Epithelial cell of esophagus (primary cell): Measurements from ENCODE around the gene HSPA8.
A peak's percentile ranks its signal among the peaks of the same experiment; 100 is the strongest.

ENCODE experiments used
- DNase-seq: peaks from one replicate; pipeline ENCODE4 v3.0.0; 2010; ENCODE audit warnings: low read depth
- H3K4me3 ChIP-seq: 2 replicates; pipeline ENCODE4 v1.5.1; 2011; ENCODE audit warnings: mild to moderate bottlenecking, low read length, control low read depth
- TF ChIP-seq, protein P1 (sequence below): IDR thresholded peaks from 2 replicates; pipeline ENCODE4 v1.5.1; 2011; ENCODE audit warnings: low read depth, mild to moderate bottlenecking, low read length, control low read depth, inconsistent platforms; ENCODE audit not compliant: insufficient read depth; ENCODE audit errors: missing control alignments

HSPA8 gene

DNA sequence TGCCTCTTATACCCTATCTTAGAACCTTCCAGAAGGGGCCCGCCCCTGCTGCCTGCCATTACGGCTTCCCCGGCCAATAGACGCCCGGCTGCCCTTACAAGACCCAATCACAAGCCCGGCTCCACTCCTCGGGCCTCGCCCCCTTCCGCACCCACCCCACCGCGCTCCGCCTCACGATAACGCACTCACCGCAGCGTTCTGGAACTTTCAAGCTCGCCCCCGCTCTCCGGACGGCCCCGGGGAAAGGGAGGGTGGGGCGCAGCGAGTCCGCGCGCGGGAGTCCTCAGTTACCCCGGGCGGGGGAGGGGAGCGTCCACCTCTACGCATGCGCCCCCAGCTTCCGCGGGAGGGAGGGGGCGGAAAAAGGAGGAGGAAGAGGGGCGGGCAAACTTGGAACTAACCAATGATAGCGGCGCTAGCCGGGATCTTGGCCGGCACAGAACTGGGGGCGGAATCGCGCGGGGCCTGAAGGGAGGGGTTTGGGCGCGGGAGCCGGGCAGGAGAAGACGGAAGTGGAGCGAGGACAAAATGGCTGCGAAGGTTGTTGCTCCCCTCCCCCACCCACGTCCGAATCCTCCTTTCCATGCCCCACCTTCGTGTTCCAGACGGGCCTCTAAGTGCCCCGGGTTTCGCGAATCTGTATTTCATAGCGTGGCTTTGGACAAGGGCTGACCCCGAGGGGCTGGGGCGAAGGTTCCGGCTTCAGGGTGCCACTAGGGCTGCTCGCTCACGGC lies 389 bp upstream of the HSPA8 start:
- peak; percentile 100 for DNase-seq
- peak overlapping the region; percentile 100 for H3K4me3 ChIP-seq
- TF ChIP-seq, protein P1, sequence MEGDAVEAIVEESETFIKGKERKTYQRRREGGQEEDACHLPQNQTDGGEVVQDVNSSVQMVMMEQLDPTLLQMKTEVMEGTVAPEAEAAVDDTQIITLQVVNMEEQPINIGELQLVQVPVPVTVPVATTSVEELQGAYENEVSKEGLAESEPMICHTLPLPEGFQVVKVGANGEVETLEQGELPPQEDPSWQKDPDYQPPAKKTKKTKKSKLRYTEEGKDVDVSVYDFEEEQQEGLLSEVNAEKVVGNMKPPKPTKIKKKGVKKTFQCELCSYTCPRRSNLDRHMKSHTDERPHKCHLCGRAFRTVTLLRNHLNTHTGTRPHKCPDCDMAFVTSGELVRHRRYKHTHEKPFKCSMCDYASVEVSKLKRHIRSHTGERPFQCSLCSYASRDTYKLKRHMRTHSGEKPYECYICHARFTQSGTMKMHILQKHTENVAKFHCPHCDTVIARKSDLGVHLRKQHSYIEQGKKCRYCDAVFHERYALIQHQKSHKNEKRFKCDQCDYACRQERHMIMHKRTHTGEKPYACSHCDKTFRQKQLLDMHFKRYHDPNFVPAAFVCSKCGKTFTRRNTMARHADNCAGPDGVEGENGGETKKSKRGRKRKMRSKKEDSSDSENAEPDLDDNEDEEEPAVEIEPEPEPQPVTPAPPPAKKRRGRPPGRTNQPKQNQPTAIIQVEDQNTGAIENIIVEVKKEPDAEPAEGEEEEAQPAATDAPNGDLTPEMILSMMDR, result no peak

DNA sequence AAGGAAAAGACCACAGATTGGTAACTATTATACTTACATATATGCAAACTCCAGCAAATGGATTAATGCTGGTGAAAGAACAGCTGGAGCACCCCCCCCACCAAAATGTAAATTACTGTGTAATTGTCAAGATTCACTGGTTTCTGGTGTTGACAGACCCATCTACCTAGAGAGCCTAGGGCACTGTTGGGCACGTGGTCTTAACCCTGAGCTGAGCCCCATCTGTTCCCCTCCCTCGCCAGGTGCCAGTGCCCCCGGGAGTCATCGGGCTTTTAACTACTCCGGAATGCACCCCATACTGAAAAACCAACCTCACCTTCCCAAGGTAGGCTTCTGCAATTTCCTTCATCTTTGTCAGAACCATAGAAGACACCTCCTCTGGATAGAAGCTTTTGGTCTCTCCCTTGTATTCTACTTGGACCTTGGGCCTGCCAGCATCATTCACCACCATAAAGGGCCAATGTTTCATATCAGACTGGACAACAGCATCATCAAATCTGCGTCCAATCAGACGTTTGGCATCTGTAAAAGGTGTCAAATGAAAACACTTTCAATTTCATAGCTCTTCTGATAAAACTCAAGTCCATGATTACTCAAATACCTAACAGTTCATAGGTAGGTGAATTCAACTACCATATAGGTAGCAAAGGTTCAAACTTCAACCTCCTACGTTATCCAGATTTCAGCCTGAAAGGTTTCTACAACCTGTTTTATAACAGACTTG lies 1.5 kb downstream of the HSPA8 start:
- no peak for DNase-seq
- TF ChIP-seq, protein P1, result no peak
- peak overlapping the region; percentile 100 for H3K4me3 ChIP-seq

- H3K4me3 ChIP-seq, result peak overlapping the region; percentile 100
Observed at GRCh38 chr11:123059041-123059920, 2.7 kb downstream of the HSPA8 start.

GRCh38 chr11:123057661-123058305 lies 4.2 kb downstream of the HSPA8 start:
- no peak overlapping the region for H3K4me3 ChIP-seq
- TF ChIP-seq, protein P1, result no peak
- no peak for DNase-seq

More at GRCh38 chr11:123059041-123059920, 2.7 kb downstream of the HSPA8 start:
- DNase-seq, result peak; percentile 30

GRCh38 chr11:123056835-123057491 lies 5.0 kb downstream of the HSPA8 start:
- TF ChIP-seq, protein P1, result no peak
- H3K4me3 ChIP-seq, result no peak overlapping the region
- no peak for DNase-seq

- H3K4me3 ChIP-seq, result no peak overlapping the region
- TF ChIP-seq, protein P1, result no peak
- DNase-seq, result no peak
Observed at GRCh38 chr11:123055191-123055901, 6.6 kb downstream of the HSPA8 start.
